Mesendoderm (in vitro differentiated cells): ENCODE results near the gene SRGAP3.

ENCODE experiments used
- DNase-seq: peaks from one replicate; pipeline ENCODE4 v3.0.0; 2013
- H2AK5ac ChIP-seq: 2 replicates; pipeline ENCODE4 v1.6.1; 2013; ENCODE audit warnings: low read length, inconsistent platforms
- H2BK120ac ChIP-seq: 2 replicates; pipeline ENCODE4 v1.6.1; 2013; ENCODE audit warnings: low read depth, mild to moderate bottlenecking, low read length, moderate library complexity, mixed read lengths
- H2BK15ac ChIP-seq: replicated peaks from 2 replicates; pipeline ENCODE4 v1.6.1; 2013; ENCODE audit warnings: low read depth, mild to moderate bottlenecking, moderate library complexity
- H2BK5ac ChIP-seq: 2 replicates; pipeline ENCODE4 v1.6.1; 2013; ENCODE audit warnings: low read length, inconsistent platforms
- H3K18ac ChIP-seq: 2 replicates; pipeline ENCODE4 v1.6.1; 2013; ENCODE audit warnings: mild to moderate bottlenecking, low read length, mixed read lengths
- H3K23ac ChIP-seq: one replicate; pipeline ENCODE4 v1.6.1; 2013; ENCODE audit warnings: low read length
- H3K27ac ChIP-seq: 2 replicates; pipeline ENCODE4 v1.5.1; 2013; ENCODE audit warnings: low read depth, mild to moderate bottlenecking, inconsistent platforms, low read length, moderate library complexity
- H3K27me3 ChIP-seq: 2 replicates; pipeline ENCODE4 v1.6.1; 2013; ENCODE audit warnings: low read length, control low read depth, mild to moderate bottlenecking, inconsistent platforms; ENCODE audit not compliant: insufficient read depth, poor library complexity
- H3K36me3 ChIP-seq: 2 replicates; pipeline ENCODE4 v1.6.1; 2013; ENCODE audit warnings: low read length, inconsistent platforms; ENCODE audit not compliant: control insufficient read depth, insufficient read depth
- H3K4ac ChIP-seq: one replicate; pipeline ENCODE4 v1.6.1; 2013; ENCODE audit warnings: low read depth, mild to moderate bottlenecking, low read length, moderate library complexity
- H3K4me1 ChIP-seq: 2 replicates; pipeline ENCODE4 v1.6.1; 2013; ENCODE audit warnings: low read depth, low read length, inconsistent platforms; ENCODE audit not compliant: control insufficient read depth
- H3K4me2 ChIP-seq: 2 replicates; pipeline ENCODE4 v1.6.1; 2013; ENCODE audit warnings: low read length
- H3K4me3 ChIP-seq: 2 replicates; pipeline ENCODE4 v1.5.1; 2013; ENCODE audit warnings: mild to moderate bottlenecking, low read length
- H3K56ac ChIP-seq: one replicate; pipeline ENCODE4 v1.6.1; 2013; ENCODE audit warnings: low read length
- H3K79me1 ChIP-seq: 2 replicates; pipeline ENCODE4 v1.6.1; 2013; ENCODE audit warnings: low read length, inconsistent platforms
- H3K79me2 ChIP-seq: 2 replicates; pipeline ENCODE4 v1.6.1; 2013; ENCODE audit warnings: mild to moderate bottlenecking, low read length; ENCODE audit not compliant: control insufficient read depth, insufficient read depth
- H3K9ac ChIP-seq: 2 replicates; pipeline ENCODE4 v1.6.1; 2013; ENCODE audit warnings: low read length, inconsistent platforms
- H4K5ac ChIP-seq: one replicate; pipeline ENCODE4 v1.6.1; 2013; ENCODE audit warnings: low read length
- H4K8ac ChIP-seq: one replicate; pipeline ENCODE4 v1.6.1; 2013; ENCODE audit warnings: low read depth, mild to moderate bottlenecking, control low read depth, low read length, moderate library complexity
- WGBS: extraction: QIAGEN DNeasy Blood & Tissue Kit; methylation state at CpG from one replicate; pipeline ENCODE4 v1.1.7; 2013; ENCODE audit warnings: low lambda C conversion rate, missing lambda C conversion rate; ENCODE audit not compliant: insufficient coverage; ENCODE audit errors: extremely low coverage; 5-methylcytosine and 5-hydroxymethylcytosine counted together

The SRGAP3 gene

DNA sequence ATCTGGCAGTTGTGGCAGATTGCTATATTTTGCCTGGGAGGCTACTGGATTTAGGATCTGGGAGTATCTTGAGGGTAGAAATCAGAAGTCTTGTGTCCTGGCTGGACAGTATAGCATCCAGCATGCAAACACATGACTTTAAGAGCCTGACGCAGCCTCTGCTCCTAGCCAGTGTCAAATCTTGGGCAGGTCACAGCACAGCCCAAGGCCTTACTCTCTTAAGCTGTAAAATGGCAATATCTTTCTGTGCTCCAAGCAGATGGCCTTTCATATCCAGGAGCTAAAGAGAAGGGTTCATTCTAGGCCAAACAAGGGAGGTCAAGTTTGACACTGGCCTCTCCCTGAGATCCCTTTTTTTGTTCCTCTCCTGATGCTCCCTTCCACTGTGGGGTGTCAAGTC is 266.4 kb downstream of the SRGAP3 start:
- Histone ChIP-seq H3K79me1 (no peaks in the 10 kb centered on the region), H3K4me1 (no peaks in the 10 kb centered on the region), H3K9ac (no peak overlapping the region), H3K79me2 (no peaks in the 10 kb centered on the region), H3K18ac (no peak overlapping the region), H3K36me3 (no peaks in the 10 kb centered on the region), H3K4me3 (no peak overlapping the region), H4K8ac (no peak overlapping the region), H2BK120ac (no peak overlapping the region), H3K27ac (no peak overlapping the region), H2BK15ac (no peak overlapping the region), H3K4ac (no peak overlapping the region), H2BK5ac (no peak overlapping the region), H3K23ac (no peak overlapping the region), H3K56ac (no peak overlapping the region), H3K27me3 (no peaks in the 10 kb centered on the region), H3K4me2 (no peak overlapping the region), H2AK5ac (no peak overlapping the region), H4K5ac (no peak overlapping the region)
- WGBS = no CpG with 5 or more reads among the region's 1 CpG
- DNase-seq = no peak

DNA sequence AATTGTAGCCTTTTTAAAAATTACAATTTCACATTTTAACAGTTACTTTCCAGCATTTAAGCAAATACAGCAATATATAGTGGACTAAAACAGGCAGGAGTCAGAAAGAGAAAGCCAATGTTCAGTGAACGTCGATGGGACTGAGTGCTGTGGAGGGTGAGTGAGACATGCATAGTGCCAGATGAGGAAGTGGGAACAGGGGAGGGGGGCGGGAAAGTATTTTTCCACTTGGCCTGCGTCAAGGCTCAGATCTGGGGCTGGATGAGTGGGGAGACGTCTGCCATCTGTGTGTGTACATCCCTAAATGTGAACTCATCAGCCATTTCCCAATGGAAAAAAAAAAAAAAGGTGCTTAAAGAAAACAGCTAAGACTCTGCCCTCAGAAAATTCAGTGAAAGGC is 266.9 kb downstream of the SRGAP3 start:
- Histone ChIP-seq H3K27me3 (no peaks in the 10 kb centered on the region), H3K18ac (no peak overlapping the region), H2BK120ac (no peak overlapping the region), H3K4me1 (no peaks in the 10 kb centered on the region), H4K5ac (no peak overlapping the region), H3K79me1 (no peaks in the 10 kb centered on the region), H3K27ac (no peak overlapping the region), H2AK5ac (no peak overlapping the region), H3K56ac (no peak overlapping the region), H3K4ac (no peak overlapping the region), H2BK5ac (no peak overlapping the region), H3K4me3 (no peak overlapping the region), H4K8ac (no peak overlapping the region), H3K23ac (no peak overlapping the region), H3K79me2 (no peaks in the 10 kb centered on the region), H3K9ac (no peak overlapping the region), H3K36me3 (no peaks in the 10 kb centered on the region), H3K4me2 (no peak overlapping the region), H2BK15ac (no peak overlapping the region)
- no CpG with 5 or more reads among the region's 5 CpGs for WGBS
- no peak for DNase-seq

DNA sequence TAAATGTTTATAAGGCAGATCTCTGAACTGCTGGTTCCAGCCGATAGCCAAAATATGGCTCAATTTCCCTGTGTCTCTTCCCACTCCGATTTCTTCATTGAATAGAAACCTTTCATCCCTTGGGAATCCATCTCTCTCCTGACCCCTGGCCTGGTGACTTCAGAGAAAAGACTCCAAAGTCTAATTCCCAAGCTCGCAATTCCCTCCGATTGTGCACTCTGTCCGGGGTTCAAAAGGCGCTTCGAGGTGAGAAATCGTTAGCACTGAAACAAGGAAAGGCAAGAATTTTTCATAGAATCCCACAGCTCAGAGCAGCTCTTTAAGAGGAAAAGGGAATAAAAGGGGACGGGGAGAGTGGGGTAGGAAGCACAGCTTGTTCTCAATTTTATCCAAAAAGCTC is 267.7 kb downstream of the SRGAP3 start:
- H2BK120ac ChIP-seq = no peak overlapping the region
- no CpG with 5 or more reads among the region's 9 CpGs for WGBS
- no peaks in the 10 kb centered on the region for H3K79me2 ChIP-seq

GRCh38 chr3:8981296-8981695 is 268.1 kb downstream of the SRGAP3 start:
- H2BK15ac ChIP-seq = no peak overlapping the region
- H2BK120ac ChIP-seq = no peak overlapping the region
- no peak overlapping the region for H3K4me3 ChIP-seq
- no peak overlapping the region for H4K8ac ChIP-seq
- H3K27ac ChIP-seq = no peak overlapping the region
- no peaks in the 10 kb centered on the region for H3K79me1 ChIP-seq
- no peak for DNase-seq
- H3K56ac ChIP-seq = no peak overlapping the region
- no peak overlapping the region for H3K23ac ChIP-seq
- H3K4me2 ChIP-seq = no peak overlapping the region
- H2BK5ac ChIP-seq = no peak overlapping the region
- H3K27me3 ChIP-seq = no peaks in the 10 kb centered on the region
- H3K36me3 ChIP-seq = no peaks in the 10 kb centered on the region
- no CpG with 5 or more reads among the region's 9 CpGs for WGBS
- no peak overlapping the region for H2AK5ac ChIP-seq
- no peak overlapping the region for H4K5ac ChIP-seq
- H3K4ac ChIP-seq = no peak overlapping the region
- no peak overlapping the region for H3K18ac ChIP-seq
- H3K9ac ChIP-seq = no peak overlapping the region
- no peaks in the 10 kb centered on the region for H3K79me2 ChIP-seq
- H3K4me1 ChIP-seq = no peaks in the 10 kb centered on the region

More for the DNA sequence above, 267.7 kb downstream of the SRGAP3 start:
- Histone ChIP-seq H3K27me3 (no peaks in the 10 kb centered on the region), H3K27ac (no peak overlapping the region), H2AK5ac (no peak overlapping the region), H2BK5ac (no peak overlapping the region), H3K36me3 (no peaks in the 10 kb centered on the region), H3K18ac (no peak overlapping the region), H3K79me1 (no peaks in the 10 kb centered on the region), H4K5ac (no peak overlapping the region), H3K56ac (no peak overlapping the region), H4K8ac (no peak overlapping the region), H3K4me1 (no peaks in the 10 kb centered on the region), H3K9ac (no peak overlapping the region), H2BK15ac (no peak overlapping the region), H3K4me3 (no peak overlapping the region), H3K23ac (no peak overlapping the region), H3K4ac (no peak overlapping the region), H3K4me2 (no peak overlapping the region)
- no peak for DNase-seq

DNA sequence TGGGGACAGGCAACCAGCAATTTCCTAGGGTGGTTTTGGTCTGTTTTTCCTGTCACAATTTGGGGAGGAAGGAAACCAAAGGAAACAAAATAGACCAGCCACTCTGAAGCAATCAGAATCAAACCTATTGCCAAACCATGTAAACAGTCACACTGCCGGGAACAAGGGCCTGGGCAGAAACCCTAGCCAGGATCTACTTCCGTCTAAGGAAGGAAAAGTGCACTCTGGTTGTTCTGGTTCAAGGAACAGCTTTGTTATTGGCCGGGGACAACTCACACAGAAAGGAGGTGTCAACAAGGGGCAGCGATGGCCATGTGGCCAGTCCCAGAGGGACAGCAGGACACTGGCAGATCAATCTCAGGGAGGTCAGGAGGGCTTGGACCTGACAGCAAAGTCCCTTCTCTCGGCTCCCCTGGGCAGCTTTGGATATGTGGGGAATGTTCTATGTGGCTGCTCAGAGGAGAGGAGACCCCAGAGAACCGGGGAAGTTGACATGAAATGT is 268.6 kb downstream of the SRGAP3 start:
- Histone ChIP-seq H2BK120ac (no peak overlapping the region), H3K4me2 (no peak overlapping the region), H3K79me1 (no peaks in the 10 kb centered on the region), H3K4me3 (no peak overlapping the region), H2AK5ac (no peak overlapping the region), H3K56ac (no peak overlapping the region), H3K79me2 (no peaks in the 10 kb centered on the region), H2BK15ac (no peak overlapping the region), H3K4me1 (no peaks in the 10 kb centered on the region), H3K27me3 (no peaks in the 10 kb centered on the region), H3K18ac (no peak overlapping the region), H3K23ac (no peak overlapping the region), H3K27ac (no peak overlapping the region), H3K4ac (no peak overlapping the region), H4K8ac (no peak overlapping the region), H4K5ac (no peak overlapping the region), H3K9ac (no peak overlapping the region), H2BK5ac (no peak overlapping the region), H3K36me3 (no peaks in the 10 kb centered on the region)
- no CpG with 5 or more reads among the region's 6 CpGs for WGBS
- no peak for DNase-seq

- Histone ChIP-seq H3K4me1 (no peaks in the 10 kb centered on the region), H3K4me2 (no peak overlapping the region), H2BK15ac (no peak overlapping the region), H2BK5ac (no peak overlapping the region), H4K8ac (no peak overlapping the region), H3K36me3 (no peaks in the 10 kb centered on the region), H3K79me1 (no peaks in the 10 kb centered on the region), H2AK5ac (no peak overlapping the region), H3K4ac (no peak overlapping the region), H3K9ac (no peak overlapping the region), H3K4me3 (no peak overlapping the region), H3K18ac (no peak overlapping the region), H3K23ac (no peak overlapping the region), H3K56ac (no peak overlapping the region), H3K79me2 (no peaks in the 10 kb centered on the region), H3K27me3 (no peaks in the 10 kb centered on the region), H2BK120ac (no peak overlapping the region), H4K5ac (no peak overlapping the region), H3K27ac (no peak overlapping the region)
- DNase-seq = no peak
- no CpG with 5 or more reads among the region's 1 CpG for WGBS
These were observed 270.2 kb downstream of the SRGAP3 start for GRCh38 chr3:8979262-8979661.
